Measurements from ENCODE around the gene EXTL2. TPM values are rescaled to one million over a fixed set of nuclear protein-coding genes. Genes with fewer than 3 reads are reported as not detected.
"Not testable (repeated sequence)": the region's sequence is repeated elsewhere in the genome, so short reads cannot be mapped to it uniquely, and the experiment has no call there.

The EXTL2 gene
- total RNA-seq, 4 donors from 2014 or later: 1.6 to 9.1 (median 8.5) TPM

DNA sequence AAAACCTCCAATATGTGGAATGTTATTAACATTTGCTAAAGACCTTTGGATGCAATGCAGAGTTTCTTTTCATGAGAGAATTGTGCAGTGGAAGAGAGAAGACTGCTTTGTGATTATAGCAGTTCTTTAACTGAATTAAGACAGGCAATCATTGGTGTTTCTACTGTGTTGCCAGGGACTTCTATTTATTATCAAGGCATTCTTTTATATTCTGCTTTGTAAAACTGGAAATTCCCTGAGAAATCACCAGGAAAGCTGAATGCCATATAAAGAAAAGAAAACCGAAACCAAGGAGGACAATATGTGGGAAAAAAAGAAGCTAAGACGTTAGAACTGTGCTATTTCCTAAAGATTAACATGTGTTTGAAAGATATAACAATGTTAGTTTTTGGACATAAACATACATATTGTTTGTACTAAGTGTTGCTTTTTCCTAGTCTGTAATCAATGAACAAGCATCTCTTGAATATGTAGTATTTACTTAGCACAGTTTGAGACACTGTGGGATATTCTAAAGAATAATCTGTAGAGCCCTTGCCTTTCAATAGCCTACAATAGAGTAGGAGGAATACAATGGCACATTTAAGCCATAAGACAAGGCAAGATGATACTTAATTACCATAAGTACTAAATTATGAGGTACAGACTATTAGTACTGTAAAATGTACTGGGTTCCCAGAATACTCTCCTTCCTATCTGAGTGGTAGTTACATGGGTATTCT, 47.1 kb downstream of the EXTL2 start:
- H3K36me3 ChIP-seq: no peaks in the 10 kb centered on the region
- DNase-seq: no peak
- no peaks in the 10 kb centered on the region for H3K27me3 ChIP-seq
- no peaks in the 10 kb centered on the region for H3K4me1 ChIP-seq
- TF ChIP-seq POLR2A (IDR thresholded peaks at IDR 0.05): no peak
- TF ChIP-seq, protein P1, sequence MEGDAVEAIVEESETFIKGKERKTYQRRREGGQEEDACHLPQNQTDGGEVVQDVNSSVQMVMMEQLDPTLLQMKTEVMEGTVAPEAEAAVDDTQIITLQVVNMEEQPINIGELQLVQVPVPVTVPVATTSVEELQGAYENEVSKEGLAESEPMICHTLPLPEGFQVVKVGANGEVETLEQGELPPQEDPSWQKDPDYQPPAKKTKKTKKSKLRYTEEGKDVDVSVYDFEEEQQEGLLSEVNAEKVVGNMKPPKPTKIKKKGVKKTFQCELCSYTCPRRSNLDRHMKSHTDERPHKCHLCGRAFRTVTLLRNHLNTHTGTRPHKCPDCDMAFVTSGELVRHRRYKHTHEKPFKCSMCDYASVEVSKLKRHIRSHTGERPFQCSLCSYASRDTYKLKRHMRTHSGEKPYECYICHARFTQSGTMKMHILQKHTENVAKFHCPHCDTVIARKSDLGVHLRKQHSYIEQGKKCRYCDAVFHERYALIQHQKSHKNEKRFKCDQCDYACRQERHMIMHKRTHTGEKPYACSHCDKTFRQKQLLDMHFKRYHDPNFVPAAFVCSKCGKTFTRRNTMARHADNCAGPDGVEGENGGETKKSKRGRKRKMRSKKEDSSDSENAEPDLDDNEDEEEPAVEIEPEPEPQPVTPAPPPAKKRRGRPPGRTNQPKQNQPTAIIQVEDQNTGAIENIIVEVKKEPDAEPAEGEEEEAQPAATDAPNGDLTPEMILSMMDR (IDR thresholded peaks at IDR 0.05): no peak
- peak overlapping the region in 2 of 4 donors; percentile 6 to 17 for H3K4me3 ChIP-seq
- H3K9me3 ChIP-seq: no peaks in the 10 kb centered on the region
- no peak overlapping the region for H3K27ac ChIP-seq

DNA sequence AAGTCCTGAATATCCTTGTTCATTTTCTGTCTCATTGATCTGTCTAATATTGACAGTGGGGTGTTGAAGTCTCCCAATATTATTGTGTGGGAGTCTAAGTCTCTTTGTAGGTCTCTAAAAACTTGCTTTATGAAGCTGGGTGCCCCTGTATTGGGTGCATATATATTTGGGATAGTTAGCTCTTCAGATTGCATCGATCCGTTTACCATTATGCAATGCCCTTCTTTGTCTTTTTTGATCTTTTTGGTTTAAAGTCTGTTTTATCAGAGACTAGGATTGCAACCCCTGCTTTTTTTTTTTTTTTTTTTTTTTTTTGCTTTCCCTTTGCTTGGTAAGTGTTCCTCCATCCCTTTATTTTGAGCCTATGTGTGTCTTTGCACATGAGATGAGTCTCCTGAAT, 51.5 kb downstream of the EXTL2 start:
- not testable (repeated sequence) for H3K27ac ChIP-seq, H3K4me3 ChIP-seq, H3K36me3 ChIP-seq, H3K9me3 ChIP-seq, H3K27me3 ChIP-seq, DNase-seq, H3K4me1 ChIP-seq

DNA sequence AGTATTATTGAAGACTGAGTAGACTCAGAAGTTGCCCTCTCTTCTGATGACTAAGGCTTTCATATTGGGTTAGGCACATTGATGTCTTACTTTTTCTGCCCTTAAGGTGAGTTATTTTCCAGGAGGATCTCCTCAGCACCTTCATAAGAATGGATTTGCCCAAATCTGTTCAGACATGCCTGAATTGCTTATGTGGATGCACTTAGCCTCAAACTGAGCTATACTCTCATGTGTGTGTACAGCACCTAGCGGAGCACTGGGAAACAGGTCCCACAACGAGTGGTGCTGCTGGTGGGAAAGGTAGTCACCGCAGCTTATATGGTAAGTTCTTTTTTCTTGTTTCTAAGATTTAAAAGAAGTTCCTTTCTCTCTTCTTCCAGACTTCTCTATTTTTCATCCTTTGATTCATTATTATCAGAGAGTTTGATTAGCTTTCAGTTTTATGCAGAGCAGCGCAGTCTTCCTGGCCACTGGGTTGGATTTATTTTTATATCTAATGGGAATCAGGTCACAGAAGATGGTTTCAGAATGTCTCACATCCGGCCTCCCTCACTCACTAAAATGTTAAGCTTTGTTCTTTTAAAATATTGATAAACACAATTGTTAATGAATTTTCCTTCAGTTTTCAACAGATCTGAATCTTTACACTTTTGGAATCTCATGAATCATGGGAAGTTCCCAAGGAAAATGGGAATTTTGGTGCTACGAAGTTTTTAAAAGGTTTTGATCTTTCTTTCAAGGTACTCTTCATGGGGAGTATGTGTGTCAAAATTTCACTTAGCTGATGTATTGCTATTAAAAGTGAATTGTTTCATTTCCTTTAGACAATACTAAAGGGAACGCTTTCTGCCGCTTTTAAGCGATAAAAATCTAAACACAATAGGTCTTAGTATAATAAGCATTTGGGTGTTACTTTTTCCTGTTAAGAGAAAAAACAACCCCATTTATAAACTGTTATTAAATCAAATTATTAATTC, 58.5 kb downstream of the EXTL2 start:
- Histone ChIP-seq H3K27me3 (no peaks in the 10 kb centered on the region), H3K4me1 (no peaks in the 10 kb centered on the region), H3K9me3 (no peaks in the 10 kb centered on the region), H3K27ac (no peak overlapping the region), H3K36me3 (no peaks in the 10 kb centered on the region), H3K4me3 (no peak overlapping the region)
- no peak for DNase-seq
- no peak for TF ChIP-seq POLR2A (IDR thresholded peaks at IDR 0.05)
- TF ChIP-seq, protein P1 (IDR thresholded peaks at IDR 0.05): no peak

DNA sequence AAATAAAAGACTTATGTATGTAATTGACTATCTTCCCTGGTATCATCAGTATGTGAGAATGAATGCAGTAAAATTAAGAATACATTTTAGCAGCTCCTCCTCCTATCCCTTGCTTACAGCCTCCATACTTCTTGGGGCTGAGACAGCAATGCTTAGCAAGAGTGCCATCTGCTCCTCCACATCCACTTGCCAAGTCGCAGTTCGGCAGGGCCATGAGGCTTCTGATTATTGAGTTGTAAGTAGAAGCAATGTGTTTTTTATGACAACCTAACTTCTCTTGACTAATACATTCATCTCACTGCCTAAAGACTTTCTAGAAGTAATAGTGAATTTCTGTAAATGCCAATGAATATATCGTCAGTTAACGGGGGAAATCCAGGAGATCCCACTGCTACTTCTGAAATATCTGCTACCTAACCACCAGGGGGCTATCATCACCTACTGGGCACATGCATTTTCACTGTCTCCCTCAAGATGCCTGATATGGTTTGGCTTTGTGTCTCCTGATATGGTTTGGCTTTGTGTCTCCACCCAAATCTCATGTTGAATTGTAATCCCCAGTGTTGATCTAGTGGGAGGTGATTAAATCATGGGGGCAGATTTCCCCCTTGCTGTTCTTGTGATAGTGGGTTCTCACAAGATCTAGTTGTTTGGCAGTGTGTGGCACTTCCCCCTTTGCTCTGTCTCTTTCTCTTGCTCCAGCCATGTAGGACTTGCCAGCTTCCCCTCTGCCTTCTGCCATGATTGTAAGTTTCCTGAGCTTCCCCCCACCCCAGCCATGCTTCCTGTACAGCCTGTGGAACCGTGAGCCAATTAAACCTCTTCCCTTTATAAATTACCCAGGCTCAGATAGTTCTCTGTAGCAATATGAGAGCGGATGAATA, 59.6 kb downstream of the EXTL2 start:
- Histone ChIP-seq H3K4me3 (no peak overlapping the region), H3K9me3 (no peaks in the 10 kb centered on the region), H3K27me3 (no peaks in the 10 kb centered on the region), H3K36me3 (no peaks in the 10 kb centered on the region), H3K27ac (no peak overlapping the region), H3K4me1 (no peaks in the 10 kb centered on the region)
- no peak for TF ChIP-seq POLR2A (IDR thresholded peaks at IDR 0.05)
- TF ChIP-seq, protein P1 (IDR thresholded peaks at IDR 0.05): peak in 2 of 6 experiments; percentile 22 to 27
- DNase-seq: no peak

DNA sequence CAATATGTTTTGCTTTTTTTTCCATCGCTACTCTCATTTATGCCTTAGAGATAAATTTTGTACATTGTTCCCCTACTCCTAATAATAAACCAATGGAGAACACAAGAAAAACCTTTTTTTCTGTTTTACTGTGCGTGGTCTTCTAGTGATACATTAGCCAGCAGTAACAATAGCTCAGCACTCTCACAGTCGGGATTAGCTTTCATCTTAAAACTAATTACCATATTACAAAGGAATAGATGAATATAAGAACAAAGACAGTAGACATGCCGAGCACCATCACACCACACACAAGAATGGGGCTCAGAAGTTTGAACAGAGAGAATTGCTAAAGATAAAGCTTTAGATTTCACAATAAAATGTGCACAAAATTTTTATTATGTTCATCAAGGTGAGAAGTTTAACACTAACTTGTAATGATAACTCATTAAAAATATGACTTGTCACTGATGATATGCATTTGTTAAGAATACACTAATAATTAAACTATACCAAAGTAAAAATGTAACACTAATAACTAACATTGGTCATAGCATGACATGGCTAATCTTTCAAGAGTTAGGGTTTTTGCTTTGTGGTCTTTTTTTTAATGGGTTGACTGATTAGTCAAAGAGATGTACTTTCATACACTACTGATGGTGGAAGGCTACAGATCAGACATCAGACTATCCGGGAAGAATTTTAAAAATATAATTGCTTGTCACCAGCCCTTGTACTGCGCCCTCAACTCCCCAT, 61.8 kb downstream of the EXTL2 start:
- Histone ChIP-seq H3K4me1 (no peaks in the 10 kb centered on the region), H3K4me3 (no peak overlapping the region), H3K36me3 (no peaks in the 10 kb centered on the region), H3K27ac (no peak overlapping the region), H3K9me3 (no peaks in the 10 kb centered on the region), H3K27me3 (no peaks in the 10 kb centered on the region)
- DNase-seq: no peak
- no peak for TF ChIP-seq POLR2A (IDR thresholded peaks at IDR 0.05)
- TF ChIP-seq, protein P1 (IDR thresholded peaks at IDR 0.05): no peak

DNA sequence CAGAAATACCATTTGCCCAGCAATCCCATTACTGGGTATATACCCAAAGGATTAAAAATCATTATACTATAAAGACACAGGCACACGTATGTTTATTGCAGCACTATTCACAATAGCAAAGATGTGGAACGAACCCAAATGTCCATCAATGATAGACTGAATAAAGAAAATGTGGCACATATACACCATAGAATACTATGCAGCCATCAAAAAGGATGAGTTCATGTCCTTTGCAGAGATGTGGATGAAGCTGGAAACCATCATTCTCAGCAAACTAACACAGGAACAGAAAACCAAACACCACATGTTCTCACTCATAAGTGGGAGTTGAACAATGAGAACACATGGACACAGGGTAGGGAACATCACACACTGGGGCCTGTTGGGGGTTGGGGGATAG, 69.0 kb downstream of the EXTL2 start:
- H3K9me3 ChIP-seq, H3K36me3 ChIP-seq, H3K27ac ChIP-seq, H3K4me1 ChIP-seq, DNase-seq, H3K4me3 ChIP-seq, H3K27me3 ChIP-seq: not testable (repeated sequence)

Measured in Peyer's patch (tissue), 4 donors.